Mesothelial cell of epicardium (in vitro differentiated cells): ENCODE measurements around the gene ZWILCH. TPM values are rescaled to one million over a fixed set of nuclear protein-coding genes. Genes with fewer than 3 reads are reported as not detected.

Source experiments
- DNase-seq, 2 experiments: peaks; one replicate each; pipeline ENCODE4 v3.0.0; 2021; ENCODE audit warnings: low spot score in 2 of 2; ENCODE audit not compliant: unreplicated experiment in 2 of 2
- H3K27ac Mint-ChIP-seq: 2 replicates; pipeline ENCODE4 v1.8.0; 2021; ENCODE audit warnings: mixed read lengths
- H3K27me3 Mint-ChIP-seq: 2 replicates; pipeline ENCODE4 v1.8.0; 2021; ENCODE audit warnings: low read depth, mixed read lengths
- H3K36me3 Mint-ChIP-seq: 2 replicates; pipeline ENCODE4 v1.8.0; 2021; ENCODE audit warnings: mixed read lengths
- H3K4me1 Mint-ChIP-seq: 2 replicates; pipeline ENCODE4 v1.8.0; 2021; ENCODE audit warnings: mixed read lengths
- H3K4me3 Mint-ChIP-seq: 2 replicates; pipeline ENCODE4 v1.8.0; 2021; ENCODE audit warnings: mild to moderate bottlenecking, moderate library complexity, mixed read lengths
- H3K9me3 Mint-ChIP-seq: 2 replicates; pipeline ENCODE4 v1.8.0; 2021; ENCODE audit warnings: mixed read lengths
- total RNA-seq: library from RNA; stranded (reverse); gene quantifications from 3 replicates; pipeline ENCODE4 v1.2.1, GENCODE V29; 2021
- TF ChIP-seq, protein P1 (sequence below): fragments of 200-600 bp; sonication (generic); IDR thresholded peaks from one replicate; pipeline ENCODE4 v1.5.0; 2021; ENCODE audit warnings: antibody characterized with exemption; ENCODE audit not compliant: unreplicated experiment

The ZWILCH gene
- total RNA-seq, 1 donor from 2014 or later, result 16.5 TPM

DNA sequence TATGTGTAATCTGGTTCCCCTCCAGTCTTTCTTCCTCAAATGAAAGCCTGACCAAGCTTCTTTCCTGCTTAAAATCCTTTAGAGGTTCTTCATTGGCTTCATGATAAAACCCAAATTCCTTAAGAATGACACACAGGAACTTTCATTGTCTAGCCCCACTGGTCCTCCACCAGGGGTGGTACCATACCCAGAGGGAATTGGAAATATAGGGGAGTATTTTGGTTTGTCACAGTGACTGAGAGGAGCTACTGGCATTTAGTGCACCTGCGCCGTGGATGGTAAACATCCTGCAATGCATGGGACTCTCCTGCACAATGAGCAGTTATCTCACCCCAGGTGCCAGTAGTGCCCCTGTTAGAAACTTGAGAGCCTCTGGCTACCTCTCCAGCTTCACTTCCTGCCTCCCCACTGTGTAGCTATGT, 10.8 kb downstream of the ZWILCH start:
- H3K4me1 Mint-ChIP-seq, result no peaks in the 10 kb centered on the region
- H3K27me3 Mint-ChIP-seq, result no peaks in the 10 kb centered on the region
- H3K27ac Mint-ChIP-seq, result no peak overlapping the region
- TF ChIP-seq, protein P1, sequence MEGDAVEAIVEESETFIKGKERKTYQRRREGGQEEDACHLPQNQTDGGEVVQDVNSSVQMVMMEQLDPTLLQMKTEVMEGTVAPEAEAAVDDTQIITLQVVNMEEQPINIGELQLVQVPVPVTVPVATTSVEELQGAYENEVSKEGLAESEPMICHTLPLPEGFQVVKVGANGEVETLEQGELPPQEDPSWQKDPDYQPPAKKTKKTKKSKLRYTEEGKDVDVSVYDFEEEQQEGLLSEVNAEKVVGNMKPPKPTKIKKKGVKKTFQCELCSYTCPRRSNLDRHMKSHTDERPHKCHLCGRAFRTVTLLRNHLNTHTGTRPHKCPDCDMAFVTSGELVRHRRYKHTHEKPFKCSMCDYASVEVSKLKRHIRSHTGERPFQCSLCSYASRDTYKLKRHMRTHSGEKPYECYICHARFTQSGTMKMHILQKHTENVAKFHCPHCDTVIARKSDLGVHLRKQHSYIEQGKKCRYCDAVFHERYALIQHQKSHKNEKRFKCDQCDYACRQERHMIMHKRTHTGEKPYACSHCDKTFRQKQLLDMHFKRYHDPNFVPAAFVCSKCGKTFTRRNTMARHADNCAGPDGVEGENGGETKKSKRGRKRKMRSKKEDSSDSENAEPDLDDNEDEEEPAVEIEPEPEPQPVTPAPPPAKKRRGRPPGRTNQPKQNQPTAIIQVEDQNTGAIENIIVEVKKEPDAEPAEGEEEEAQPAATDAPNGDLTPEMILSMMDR, result no peak
- no peak overlapping the region for H3K4me3 Mint-ChIP-seq
- no peaks in the 10 kb centered on the region for H3K9me3 Mint-ChIP-seq
- peaks cover 11% of the 10 kb centered on the region for H3K36me3 Mint-ChIP-seq
- no peak for DNase-seq

DNA sequence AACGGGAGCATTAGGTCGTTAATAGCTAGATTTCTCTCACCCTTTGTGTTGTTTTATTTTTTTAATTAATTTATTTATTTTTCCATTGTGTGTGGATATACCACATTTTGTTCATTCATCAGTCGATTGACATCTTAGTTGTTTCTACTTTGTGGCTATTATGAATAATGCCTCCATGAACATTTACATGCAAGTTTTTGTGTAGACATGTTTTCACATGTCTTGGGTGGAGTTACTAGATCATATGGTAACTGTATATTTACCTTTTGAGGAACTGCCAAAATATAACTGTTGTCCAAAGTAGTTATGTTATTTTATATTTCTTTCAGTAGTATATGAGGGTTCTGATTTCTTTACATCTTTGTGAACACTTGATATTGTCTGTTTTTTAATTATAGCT, 18.8 kb downstream of the ZWILCH start:
- no peak for DNase-seq
- H3K4me1 Mint-ChIP-seq, result no peaks in the 10 kb centered on the region
- no peak overlapping the region for H3K4me3 Mint-ChIP-seq
- H3K9me3 Mint-ChIP-seq, result no peaks in the 10 kb centered on the region
- peaks cover 15% of the 10 kb centered on the region for H3K36me3 Mint-ChIP-seq
- TF ChIP-seq, protein P1, result no peak
- H3K27ac Mint-ChIP-seq, result no peak overlapping the region
- H3K27me3 Mint-ChIP-seq, result no peaks in the 10 kb centered on the region

DNA sequence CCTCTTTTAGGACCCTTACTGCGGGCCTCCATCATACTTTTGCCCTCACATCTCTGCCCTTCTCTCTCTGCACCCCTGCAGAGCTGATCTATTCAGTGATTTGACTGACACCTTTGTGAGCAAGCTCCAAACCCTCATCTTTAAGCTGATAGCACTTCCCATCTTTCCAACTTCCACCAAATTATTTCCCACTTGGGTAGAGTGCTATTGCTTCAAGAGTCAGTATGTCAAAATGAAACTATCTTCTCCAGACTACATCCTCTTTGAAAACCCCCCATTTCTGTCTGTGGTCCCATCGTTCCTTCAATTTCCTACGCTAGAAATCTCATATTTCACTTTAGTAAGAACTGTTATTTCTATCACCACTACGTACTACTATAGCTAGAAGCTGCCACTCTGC, 19.7 kb downstream of the ZWILCH start:
- no peaks in the 10 kb centered on the region for H3K4me1 Mint-ChIP-seq
- H3K36me3 Mint-ChIP-seq, result peaks cover 16% of the 10 kb centered on the region
- H3K9me3 Mint-ChIP-seq, result no peaks in the 10 kb centered on the region
- no peaks in the 10 kb centered on the region for H3K27me3 Mint-ChIP-seq
- no peak overlapping the region for H3K4me3 Mint-ChIP-seq
- TF ChIP-seq, protein P1, result no peak
- no peak overlapping the region for H3K27ac Mint-ChIP-seq
- DNase-seq, result no peak

DNA sequence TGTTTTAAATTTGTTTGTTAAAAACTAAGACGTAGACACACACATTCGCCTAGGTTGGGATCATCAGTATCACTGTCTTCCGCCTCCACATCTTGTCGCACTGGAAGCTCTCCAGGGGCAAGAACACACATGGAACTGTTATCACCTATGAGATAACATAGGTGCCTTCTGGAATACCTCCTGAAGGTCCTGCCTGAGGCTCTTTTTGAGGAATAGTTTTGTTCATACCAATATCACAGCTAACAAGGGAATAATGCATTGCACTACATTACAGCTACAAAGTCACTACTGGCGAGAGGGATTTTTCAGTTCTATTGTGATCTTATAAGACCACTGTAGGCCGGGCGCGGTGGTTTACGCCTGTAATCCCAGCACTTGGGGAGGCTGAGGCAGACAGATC, 29.9 kb downstream of the ZWILCH start:
- H3K27ac Mint-ChIP-seq, result no peak overlapping the region
- no peaks in the 10 kb centered on the region for H3K27me3 Mint-ChIP-seq
- no peaks in the 10 kb centered on the region for H3K9me3 Mint-ChIP-seq
- H3K4me1 Mint-ChIP-seq, result no peaks in the 10 kb centered on the region
- no peak overlapping the region for H3K4me3 Mint-ChIP-seq
- H3K36me3 Mint-ChIP-seq, result peaks cover 19% of the 10 kb centered on the region
- TF ChIP-seq, protein P1, result no peak
- DNase-seq, result no peak

DNA sequence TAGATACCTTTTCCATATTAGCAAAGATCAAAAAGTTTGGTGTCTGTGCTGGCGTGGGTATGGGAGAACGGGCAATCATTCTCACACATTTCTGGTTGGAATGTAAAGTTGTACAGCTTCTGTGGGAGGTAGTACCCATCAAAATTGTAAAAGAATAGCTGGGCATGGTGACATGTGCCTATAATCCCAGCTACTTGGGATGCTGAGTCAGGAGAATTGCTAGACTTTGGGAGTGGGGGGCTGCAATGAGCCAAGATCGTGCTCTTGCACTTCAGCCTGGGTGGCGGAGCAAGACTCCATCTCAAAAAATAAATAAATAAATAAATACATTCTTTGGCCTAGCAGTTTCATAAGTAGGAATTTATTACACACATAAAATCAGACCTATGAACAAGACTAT, 37.8 kb downstream of the ZWILCH start:
- Mint-ChIP-seq H3K27ac (no peak overlapping the region), H3K9me3 (peaks cover 5% of the 10 kb centered on the region), H3K4me3 (no peak overlapping the region), H3K4me1 (no peaks in the 10 kb centered on the region), H3K27me3 (no peaks in the 10 kb centered on the region), H3K36me3 (peaks cover 25% of the 10 kb centered on the region)
- DNase-seq, result no peak
- TF ChIP-seq, protein P1, result no peak

DNA sequence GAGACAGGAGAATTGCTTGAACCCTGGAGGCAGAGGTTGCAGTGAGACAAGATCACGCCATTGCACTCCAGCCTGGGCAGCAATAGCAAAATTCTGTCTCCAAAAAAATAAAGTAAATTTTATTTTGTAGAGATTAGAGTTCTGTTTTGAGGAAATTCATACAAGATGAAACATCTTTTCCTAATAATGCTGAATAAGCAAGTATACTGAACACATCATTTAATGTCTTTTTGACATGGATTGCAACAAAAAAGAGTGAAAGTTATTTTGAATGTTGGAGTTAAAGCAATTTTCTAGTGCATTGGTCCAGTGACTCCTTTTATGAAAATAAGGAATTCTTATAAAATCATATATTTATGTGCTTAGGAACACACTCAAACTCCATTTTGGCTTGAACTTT, 40.1 kb downstream of the ZWILCH start:
- no peak for DNase-seq
- Mint-ChIP-seq H3K36me3 (peaks cover 16% of the 10 kb centered on the region), H3K27ac (no peak overlapping the region), H3K4me3 (no peak overlapping the region), H3K9me3 (peaks cover 5% of the 10 kb centered on the region), H3K27me3 (no peaks in the 10 kb centered on the region), H3K4me1 (no peaks in the 10 kb centered on the region)
- TF ChIP-seq, protein P1, result no peak
